Ascending aorta (tissue), 2 donors: ENCODE data around the gene ANGPTL2. TPM values are rescaled to one million over a fixed set of nuclear protein-coding genes. Genes with fewer than 3 reads are reported as not detected.

Source experiments
- DNase-seq, 2 donors: peaks; one replicate each; pipeline ENCODE4 v3.0.0-alpha.2; 2019; ENCODE audit warnings: low spot score in 2 of 2
- H3K27ac ChIP-seq, 2 donors: fragments of 200-600 bp; sonication (generic); one replicate each; pipeline ENCODE4 v1.5.1; 2016 to 2017; ENCODE audit warnings: mild to moderate bottlenecking in 1 of 2
- H3K27me3 ChIP-seq: fragments of 200-600 bp; sonication (generic); one replicate; pipeline ENCODE4 v1.5.1; 2017
- H3K36me3 ChIP-seq, 2 donors: fragments of 200-600 bp; sonication (generic); one replicate each; pipeline ENCODE4 v1.5.1; 2016
- H3K4me1 ChIP-seq, 2 donors: fragments of 200-600 bp; sonication (generic); one replicate each; pipeline ENCODE4 v1.5.1; 2016 to 2017; ENCODE audit warnings: mild to moderate bottlenecking in 1 of 2
- H3K4me3 ChIP-seq, 2 donors: fragments of 200-600 bp; sonication (generic); one replicate each; pipeline ENCODE4 v1.5.1; 2016 to 2017; ENCODE audit warnings: mild to moderate bottlenecking in 1 of 2
- H3K9me3 ChIP-seq, 2 donors: fragments of 200-600 bp; sonication (generic); one replicate each; pipeline ENCODE4 v1.5.1; 2016
- intact Hi-C: fragments of 100-400 bp; cut with DNase I; formaldehyde crosslinking; loops from one replicate; pipeline ENCODE4 v1.15.1; 2023
- total RNA-seq: library from RNA; depleted of rRNA; stranded (reverse); fragments of >200 nt; gene quantifications from one replicate; pipeline ENCODE4 v1.1.0, GENCODE V29; 2016
- TF ChIP-seq, protein P1 (sequence below), 3 experiments: fragments of 200-600 bp in 2 of 3; fragments of 450-650 bp in 1 of 3; sonication (generic) in 2 of 3; IDR thresholded peaks; one replicate each; pipeline ENCODE4 v1.5.1; 2016 to 2019; ENCODE audit warnings: antibody characterized with exemption in 3 of 3, mild to moderate bottlenecking in 1 of 3, moderate library complexity in 1 of 3

ANGPTL2 gene
- total RNA-seq, 1 donor from 2014 or later, result 19.6 TPM

- Histone ChIP-seq H3K4me1 (no peaks in the 10 kb centered on the region), H3K27me3 (no peaks in the 10 kb centered on the region), H3K4me3 (no peak overlapping the region), H3K27ac (no peak overlapping the region), H3K36me3 (no peaks in the 10 kb centered on the region), H3K9me3 (no peaks in the 10 kb centered on the region)
- peak in 1 of 2 donors; percentile 39 for DNase-seq
- TF ChIP-seq, protein P1, sequence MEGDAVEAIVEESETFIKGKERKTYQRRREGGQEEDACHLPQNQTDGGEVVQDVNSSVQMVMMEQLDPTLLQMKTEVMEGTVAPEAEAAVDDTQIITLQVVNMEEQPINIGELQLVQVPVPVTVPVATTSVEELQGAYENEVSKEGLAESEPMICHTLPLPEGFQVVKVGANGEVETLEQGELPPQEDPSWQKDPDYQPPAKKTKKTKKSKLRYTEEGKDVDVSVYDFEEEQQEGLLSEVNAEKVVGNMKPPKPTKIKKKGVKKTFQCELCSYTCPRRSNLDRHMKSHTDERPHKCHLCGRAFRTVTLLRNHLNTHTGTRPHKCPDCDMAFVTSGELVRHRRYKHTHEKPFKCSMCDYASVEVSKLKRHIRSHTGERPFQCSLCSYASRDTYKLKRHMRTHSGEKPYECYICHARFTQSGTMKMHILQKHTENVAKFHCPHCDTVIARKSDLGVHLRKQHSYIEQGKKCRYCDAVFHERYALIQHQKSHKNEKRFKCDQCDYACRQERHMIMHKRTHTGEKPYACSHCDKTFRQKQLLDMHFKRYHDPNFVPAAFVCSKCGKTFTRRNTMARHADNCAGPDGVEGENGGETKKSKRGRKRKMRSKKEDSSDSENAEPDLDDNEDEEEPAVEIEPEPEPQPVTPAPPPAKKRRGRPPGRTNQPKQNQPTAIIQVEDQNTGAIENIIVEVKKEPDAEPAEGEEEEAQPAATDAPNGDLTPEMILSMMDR (IDR thresholded peaks at IDR 0.05), result no peak
- intact Hi-C loops, result no loop called here
Measured at GRCh38 chr9:127081250-127082185, 40.9 kb downstream of the ANGPTL2 start.

GRCh38 chr9:127079446-127080140, 42.8 kb downstream of the ANGPTL2 start:
- Histone ChIP-seq H3K36me3 (no peaks in the 10 kb centered on the region), H3K9me3 (no peaks in the 10 kb centered on the region), H3K4me3 (no peak overlapping the region), H3K27me3 (no peaks in the 10 kb centered on the region), H3K4me1 (peaks cover 0 to 12% of the 10 kb centered on the region in 2 donors), H3K27ac (no peak overlapping the region)
- DNase-seq, result no peak
- intact Hi-C loops, result no loop called here
- TF ChIP-seq, protein P1 (IDR thresholded peaks at IDR 0.05), result no peak

GRCh38 chr9:127078988-127079387, 43.4 kb downstream of the ANGPTL2 start:
- intact Hi-C loops, result no loop called here
- TF ChIP-seq, protein P1 (IDR thresholded peaks at IDR 0.05), result no peak
- no peaks in the 10 kb centered on the region for H3K9me3 ChIP-seq
- H3K36me3 ChIP-seq, result no peaks in the 10 kb centered on the region
- no peak overlapping the region for H3K27ac ChIP-seq
- H3K4me3 ChIP-seq, result no peak overlapping the region
- H3K27me3 ChIP-seq, result no peaks in the 10 kb centered on the region
- H3K4me1 ChIP-seq, result peaks cover 0 to 12% of the 10 kb centered on the region in 2 donors
- no peak for DNase-seq

DNA sequence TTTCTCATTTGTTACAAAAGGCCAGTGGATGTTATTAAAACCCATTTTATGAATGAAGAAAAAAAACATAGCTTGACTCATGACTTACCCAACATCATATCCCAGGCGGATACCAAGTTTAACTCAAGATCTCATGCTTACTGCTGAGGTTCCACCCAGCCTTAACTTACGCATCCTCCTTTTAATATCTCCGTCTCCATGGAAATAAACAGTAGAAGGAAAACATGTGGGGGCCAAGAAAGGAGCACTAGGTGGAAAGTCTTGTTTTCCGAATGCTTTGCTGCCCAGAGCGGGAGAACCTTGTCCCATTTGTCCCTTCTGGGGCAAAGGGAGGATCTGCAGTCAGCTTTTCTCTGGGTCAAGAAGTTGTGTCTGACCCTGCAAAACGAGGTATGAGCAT, 44.1 kb downstream of the ANGPTL2 start:
- Histone ChIP-seq H3K27ac (no peak overlapping the region), H3K36me3 (no peaks in the 10 kb centered on the region), H3K9me3 (no peaks in the 10 kb centered on the region), H3K27me3 (no peaks in the 10 kb centered on the region), H3K4me1 (peaks cover 0 to 12% of the 10 kb centered on the region in 2 donors), H3K4me3 (no peak overlapping the region)
- no peak for DNase-seq
- intact Hi-C loops, result no loop called here
- TF ChIP-seq, protein P1 (IDR thresholded peaks at IDR 0.05), result no peak

DNA sequence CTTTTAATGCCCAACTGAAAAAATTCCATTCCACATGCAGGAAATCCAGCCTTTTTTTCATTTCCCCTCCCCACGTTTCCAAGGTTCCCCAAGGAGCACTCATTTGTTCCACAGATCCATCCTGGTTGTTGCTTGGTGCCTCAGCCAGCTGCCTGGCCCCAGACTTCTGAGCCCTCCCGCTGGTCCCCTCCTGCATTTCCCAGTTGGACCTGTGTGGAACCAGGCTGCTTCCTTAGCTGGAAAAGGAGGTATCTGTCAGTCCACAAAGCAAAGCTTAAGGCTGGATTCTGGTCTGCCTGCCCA, 44.8 kb downstream of the ANGPTL2 start:
- intact Hi-C loops, result no loop called here
- Histone ChIP-seq H3K4me1 (peaks cover 0 to 12% of the 10 kb centered on the region in 2 donors), H3K4me3 (no peak overlapping the region), H3K9me3 (no peaks in the 10 kb centered on the region), H3K27me3 (no peaks in the 10 kb centered on the region), H3K36me3 (no peaks in the 10 kb centered on the region), H3K27ac (no peak overlapping the region)
- TF ChIP-seq, protein P1 (IDR thresholded peaks at IDR 0.05), result no peak
- no peak for DNase-seq
